Stimulated activated CD8-positive, alpha-beta memory T cell treated with anti-CD3 and anti-CD28 coated beads, Interleukin-12 subunit alpha, Interleukin-12 subunit beta, amount 100 ng/mL, for 1 hour (primary cell): Measurements from ENCODE around the gene FAM83F.

Experiments
- DNase-seq: peaks from one replicate; pipeline ENCODE4 v3.0.0-alpha.2; 2020; ENCODE audit warnings: low read depth

Gene FAM83F

GRCh38 chr22:40065981-40066380, 71.2 kb downstream of the FAM83F start:
- DNase-seq = no peak

- DNase-seq = no peak
Observed at GRCh38 chr22:40067639-40068038, 72.9 kb downstream of the FAM83F start.

GRCh38 chr22:40070701-40071100, 75.9 kb downstream of the FAM83F start:
- DNase-seq = no peak

- DNase-seq = no peak
Observed at GRCh38 chr22:40071720-40072119, 77.0 kb downstream of the FAM83F start.

GRCh38 chr22:40076702-40077645, 82.2 kb downstream of the FAM83F start:
- DNase-seq = no peak

GRCh38 chr22:40077646-40078016, 82.9 kb downstream of the FAM83F start:
- no peak for DNase-seq

GRCh38 chr22:40081662-40082061, 86.9 kb downstream of the FAM83F start:
- no peak for DNase-seq

- no peak for DNase-seq
Observed at GRCh38 chr22:40082184-40082583, 87.4 kb downstream of the FAM83F start.

GRCh38 chr22:40083794-40084193, 89.0 kb downstream of the FAM83F start:
- no peak for DNase-seq

- no peak for DNase-seq
Observed at GRCh38 chr22:40084246-40084645, 89.5 kb downstream of the FAM83F start.

GRCh38 chr22:40088818-40089217, 94.1 kb downstream of the FAM83F start:
- no peak for DNase-seq
